A549 (cell line): ENCODE measurements around the gene B2M. TPM values are rescaled to one million over a fixed set of nuclear protein-coding genes. Genes with fewer than 3 reads are reported as not detected.

Source experiments
- ATAC-seq, 2 experiments: fragments of 200-7000 bp in 1 of 2; fragments of >200 bp in 1 of 2; cut with Nextera tagmentation in 1 of 2; cut with Tn5 transposase in 1 of 2; 3 replicates each; pipeline versions ENCODE4 v1.8.0 to v1.9.1; 2018 to 2020; ENCODE audit warnings: mild to moderate bottlenecking in 1 of 2, moderate library complexity in 1 of 2
- CTCF ChIA-PET: fragments of 300-600 bp; sonication (Branson Sonifier 250); formaldehyde crosslinking; extraction: SDS; loops from one replicate; lab custom pipeline; 2021; ENCODE audit warnings: antibody characterized with exemption, inconsistent platforms; lab: Yijun Ruan, JAX
- POLR2A ChIA-PET: fragments of 350-600 bp; formaldehyde crosslinking; extraction: SDS; loops from one replicate; lab custom pipeline; 2021; ENCODE audit warnings: antibody characterized with exemption, inconsistent platforms; lab: Yijun Ruan, JAX
- DNase-seq, 2 experiments: peaks; one replicate each; pipeline versions ENCODE4 v3.0.0 to v3.0.0-alpha.2; 2011 to 2016; ENCODE audit warnings: low read depth in 1 of 2, low spot score in 1 of 2
- FAIRE-seq: peaks from 2 replicates; lab custom pipeline; 2011; peaks lifted over from hg19 to GRCh38; lab: Jason Lieb, UNC
- H3K27ac ChIP-seq, 2 experiments: fragments of >200 bp; sonication (Bioruptor Twin); formaldehyde crosslinking; 3 replicates each; pipeline ENCODE4 v1.5.1; 2016 to 2017
- H3K4me1 ChIP-seq: fragments of >200 bp; sonication (Bioruptor Twin); formaldehyde crosslinking; 3 replicates; pipeline ENCODE4 v1.6.1; 2016
- H3K4me2 ChIP-seq: fragments of >200 bp; sonication (Bioruptor Twin); formaldehyde crosslinking; 3 replicates; pipeline ENCODE4 v1.6.1; 2016
- H3K4me3 ChIP-seq: fragments of >200 bp; sonication (Bioruptor Twin); formaldehyde crosslinking; 3 replicates; pipeline ENCODE4 v1.5.1; 2016
- H3K9me3 ChIP-seq: fragments of >200 bp; sonication (Bioruptor Twin); formaldehyde crosslinking; 3 replicates; pipeline ENCODE4 v1.6.1; 2016
- ATOH8 ChIP-seq: fragments of 250-450 bp; sonication (Bioruptor Pico); IDR thresholded peaks from 2 replicates; pipeline ENCODE4 v1.5.0; 2020; ENCODE audit warnings: low read depth, mild to moderate bottlenecking, moderate library complexity
- CEBPB ChIP-seq, 2 experiments: fragments of >200 bp in 1 of 2; sonication (Bioruptor Twin) in 1 of 2; formaldehyde crosslinking in 1 of 2; IDR thresholded peaks; 2 replicates each; pipeline ENCODE4 v1.6.1; 2012 to 2016
- E2F6 ChIP-seq: IDR thresholded peaks from 2 replicates; pipeline ENCODE4 v1.6.1; 2012; ENCODE audit warnings: low read depth, borderline replicate concordance
- EP300 ChIP-seq, 2 experiments: fragments of >200 bp; sonication (Bioruptor Twin); formaldehyde crosslinking; IDR thresholded peaks; 2 replicates in 1 of 2; 3 replicates in 1 of 2; pipeline ENCODE4 v1.6.1; 2016 to 2017
- FOSL2 ChIP-seq, 2 experiments: fragments of 450-650 bp in 1 of 2; fragments of >200 bp in 1 of 2; sonication (Bioruptor Twin) in 1 of 2; formaldehyde crosslinking; IDR thresholded peaks; 2 replicates each; pipeline versions ENCODE4 v1.5.0 to v1.6.1; 2016 to 2020; ENCODE audit warnings: mild to moderate bottlenecking in 1 of 2, moderate library complexity in 1 of 2
- FOXS1 ChIP-seq: fragments of 250-450 bp; sonication (Bioruptor Pico); IDR thresholded peaks from 2 replicates; pipeline ENCODE4 v1.5.0; 2020; ENCODE audit warnings: mild to moderate bottlenecking, moderate library complexity
- HES2 ChIP-seq: fragments of >200 bp; sonication (Bioruptor Twin); formaldehyde crosslinking; IDR thresholded peaks from 2 replicates; pipeline ENCODE4 v1.6.1; 2016
- HOXA7 ChIP-seq: fragments of 250-450 bp; sonication (Bioruptor Pico); IDR thresholded peaks from 2 replicates; pipeline ENCODE4 v1.5.0; 2020; ENCODE audit warnings: mild to moderate bottlenecking, moderate library complexity
- JUNB ChIP-seq: fragments of >200 bp; sonication (Bioruptor Twin); formaldehyde crosslinking; IDR thresholded peaks from 2 replicates; pipeline ENCODE4 v1.6.1; 2016
- MAX ChIP-seq: IDR thresholded peaks from 2 replicates; pipeline ENCODE4 v1.6.1; 2012
- MAZ ChIP-seq: fragments of 150-350 bp; IDR thresholded peaks from 2 replicates; pipeline ENCODE4 v1.6.1; 2014; ENCODE audit warnings: antibody characterized with exemption, low read depth, low read length, borderline replicate concordance
- NFE2L2 ChIP-seq: fragments of 150-350 bp; conservative IDR thresholded peaks from 2 replicates; pipeline ENCODE4 v1.6.1; 2014; ENCODE audit warnings: low read length
- POLR2A ChIP-seq: IDR thresholded peaks from 2 replicates; pipeline ENCODE4 v1.6.1; 2012; ENCODE audit warnings: mild to moderate bottlenecking, low read length
- RAD21 ChIP-seq, 2 experiments: fragments of >200 bp in 1 of 2; sonication (Bioruptor Twin) in 1 of 2; formaldehyde crosslinking in 1 of 2; IDR thresholded peaks in 1 of 2; conservative IDR thresholded peaks in 1 of 2; 2 replicates in 1 of 2; 3 replicates in 1 of 2; pipeline ENCODE4 v1.6.1; 2012 to 2018; ENCODE audit warnings: inconsistent platforms in 1 of 2
- RARB ChIP-seq: fragments of 250-450 bp; sonication (Bioruptor Pico); IDR thresholded peaks from 2 replicates; pipeline ENCODE4 v1.8.0; 2021; ENCODE audit warnings: mild to moderate bottlenecking, moderate library complexity
- RCOR1 ChIP-seq: fragments of 150-350 bp; IDR thresholded peaks from 2 replicates; pipeline ENCODE4 v1.6.1; 2014; ENCODE audit warnings: antibody characterized with exemption, low read length, low read depth
- RNF2 ChIP-seq: fragments of 200-600 bp; sonication (generic); IDR thresholded peaks from 2 replicates; pipeline ENCODE4 v1.6.1; 2016; ENCODE audit warnings: low read depth, mild to moderate bottlenecking, antibody characterized with exemption, moderate library complexity, borderline replicate concordance
- SREBF2 ChIP-seq: fragments of 450-650 bp; IDR thresholded peaks from 2 replicates; pipeline ENCODE4 v1.6.1; 2014; ENCODE audit warnings: mild to moderate bottlenecking, moderate library complexity
- ZSCAN20 ChIP-seq: fragments of 250-450 bp; sonication (Bioruptor Pico); IDR thresholded peaks from 2 replicates; pipeline ENCODE4 v1.8.0; 2022; ENCODE audit warnings: mild to moderate bottlenecking, moderate library complexity
- WGBS: methylation state at CpG from one replicate; pipeline ENCODE4 v1.1.6; 2017; ENCODE audit errors: missing lambda C conversion rate; 5-methylcytosine and 5-hydroxymethylcytosine counted together
- polyA plus RNA-seq, 4 experiments: library from polyadenylated mRNA; depleted of rRNA in 3 of 4; stranded (reverse); fragments of >200 nt; fragmentation: RNase III in 1 of 4; extraction: RNeasy Plus Mini Kit Qiagen cat#74134 plus additional on column Dnase treatment in 1 of 4; gene quantifications; 2 replicates in 3 of 4; 3 replicates in 1 of 4; pipeline ENCODE4 v1.2.3, GENCODE V29; 2011 to 2017
- TF ChIP-seq, protein P1 (sequence below): fragments of >200 bp; sonication (Bioruptor Twin); formaldehyde crosslinking; IDR thresholded peaks from 3 replicates; pipeline ENCODE4 v1.5.1; 2016

The B2M gene
- polyA plus RNA-seq, 2 of the 4 experiments (the other 2 are of a cell fraction) = 486 to 823 TPM

GRCh38 chr15:44720460-44721176 lies 9.3 kb downstream of the B2M start:
- 80% methylated on average over 4 of the region's 4 CpGs for WGBS
- ATAC-seq = no peak; a peak in 1 of 6 replicates

GRCh38 chr15:44722011-44722410 lies 10.7 kb downstream of the B2M start:
- H3K4me2 ChIP-seq = no peak overlapping the region
- H3K4me3 ChIP-seq = no peak overlapping the region
- ATAC-seq (no peak), DNase-seq (no peak), FAIRE-seq (no peak)
- 70% methylated on average over 2 of the region's 2 CpGs for WGBS
- no peaks in the 10 kb centered on the region for H3K9me3 ChIP-seq
- H3K4me1 ChIP-seq = peaks cover 11% of the 10 kb centered on the region
- no peak overlapping the region for H3K27ac ChIP-seq
- POLR2A ChIA-PET = no interaction called here
- CTCF ChIA-PET = interaction anchor here (2.3 kb wide), 1 partner anchor 9 kb away, joined by 15 read pairs; the partner anchor contains the start of gene B2M
- no peak for TF ChIP-seq RAD21 (conservative IDR thresholded peaks at IDR 0.05 in 1 of 2, IDR thresholded peaks at IDR 0.05 in 1 of 2)

More at GRCh38 chr15:44720460-44721176, 9.3 kb downstream of the B2M start:
- H3K27ac ChIP-seq = no peak overlapping the region
- ChIA-PET POLR2A (interaction anchor here (0.7 kb wide), 1 partner anchor 8 kb away, joined by 3 read pairs; no protein-coding TSS in a partner anchor), CTCF (interaction anchor here (1.2 to 1.5 kb wide), 2 partner anchors 10 to 18 kb away, joined by 5 read pairs; partner anchors contain the start of gene PATL2)
- no peaks in the 10 kb centered on the region for H3K9me3 ChIP-seq
- no peak overlapping the region for H3K4me2 ChIP-seq
- no peak overlapping the region for H3K4me3 ChIP-seq
- TF ChIP-seq E2F6 = no peak
- no peak for TF ChIP-seq RAD21 (conservative IDR thresholded peaks at IDR 0.05 in 1 of 2, IDR thresholded peaks at IDR 0.05 in 1 of 2)
- no peak for TF ChIP-seq CEBPB (IDR thresholded peaks at IDR 0.05)
- TF ChIP-seq, protein P1, sequence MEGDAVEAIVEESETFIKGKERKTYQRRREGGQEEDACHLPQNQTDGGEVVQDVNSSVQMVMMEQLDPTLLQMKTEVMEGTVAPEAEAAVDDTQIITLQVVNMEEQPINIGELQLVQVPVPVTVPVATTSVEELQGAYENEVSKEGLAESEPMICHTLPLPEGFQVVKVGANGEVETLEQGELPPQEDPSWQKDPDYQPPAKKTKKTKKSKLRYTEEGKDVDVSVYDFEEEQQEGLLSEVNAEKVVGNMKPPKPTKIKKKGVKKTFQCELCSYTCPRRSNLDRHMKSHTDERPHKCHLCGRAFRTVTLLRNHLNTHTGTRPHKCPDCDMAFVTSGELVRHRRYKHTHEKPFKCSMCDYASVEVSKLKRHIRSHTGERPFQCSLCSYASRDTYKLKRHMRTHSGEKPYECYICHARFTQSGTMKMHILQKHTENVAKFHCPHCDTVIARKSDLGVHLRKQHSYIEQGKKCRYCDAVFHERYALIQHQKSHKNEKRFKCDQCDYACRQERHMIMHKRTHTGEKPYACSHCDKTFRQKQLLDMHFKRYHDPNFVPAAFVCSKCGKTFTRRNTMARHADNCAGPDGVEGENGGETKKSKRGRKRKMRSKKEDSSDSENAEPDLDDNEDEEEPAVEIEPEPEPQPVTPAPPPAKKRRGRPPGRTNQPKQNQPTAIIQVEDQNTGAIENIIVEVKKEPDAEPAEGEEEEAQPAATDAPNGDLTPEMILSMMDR = no peak
- TF ChIP-seq SREBF2 = no peak
- no peak for TF ChIP-seq EP300 (IDR thresholded peaks at IDR 0.05)
- TF ChIP-seq POLR2A = no peak
- TF ChIP-seq RCOR1 = no peak
- TF ChIP-seq JUNB = no peak
- TF ChIP-seq RNF2 = no peak
- no peak for TF ChIP-seq FOXS1 (CRISPR knock-in tag)
- no peak for TF ChIP-seq NFE2L2
- no peak for TF ChIP-seq RARB
- TF ChIP-seq FOSL2 (IDR thresholded peaks at IDR 0.05) = no peak
- TF ChIP-seq FOSL2 (CRISPR knock-in tag; IDR thresholded peaks at IDR 0.05) = no peak
- no peak for TF ChIP-seq MAX
- no peak for TF ChIP-seq HOXA7
- no peak for TF ChIP-seq HES2
- no peak for TF ChIP-seq ATOH8 (CRISPR knock-in tag)
- no peak for TF ChIP-seq MAZ
- no peak for TF ChIP-seq ZSCAN20 (CRISPR knock-in tag)
- H3K4me1 ChIP-seq = no peaks in the 10 kb centered on the region
- no peak for DNase-seq
- FAIRE-seq = no peak
